Thymus (tissue), 14 donors: ENCODE data around the gene TRUB2. TPM values are rescaled to one million over a fixed set of nuclear protein-coding genes. Genes with fewer than 3 reads are reported as not detected.

Source experiments
- DNase-seq, 9 donors: peaks; one replicate each; pipeline ENCODE4 v3.0.0-alpha.2; 2013; ENCODE audit warnings: low spot score in 9 of 9, low read depth in 6 of 9, missing footprints in 1 of 9
- H3K27ac ChIP-seq, 2 donors: one replicate each; pipeline ENCODE4 v1.5.1; 2013; ENCODE audit warnings: control low read depth in 1 of 2, low read depth in 1 of 2, low read length in 1 of 2, mild to moderate bottlenecking in 1 of 2, moderate library complexity in 1 of 2
- H3K27me3 ChIP-seq, 2 donors: one replicate each; pipeline ENCODE4 v1.5.1; 2013; ENCODE audit warnings: low read length in 1 of 2; ENCODE audit not compliant: control insufficient read depth in 2 of 2, insufficient read depth in 1 of 2
- H3K36me3 ChIP-seq, 2 donors: one replicate each; pipeline ENCODE4 v1.5.1; 2013; ENCODE audit warnings: low read length in 1 of 2, mild to moderate bottlenecking in 1 of 2, moderate library complexity in 1 of 2; ENCODE audit not compliant: control insufficient read depth in 2 of 2, insufficient read depth in 2 of 2
- H3K4me1 ChIP-seq, 2 donors: one replicate each; pipeline ENCODE4 v1.5.1; 2013; ENCODE audit warnings: low read length in 2 of 2; ENCODE audit not compliant: control insufficient read depth in 2 of 2, insufficient read depth in 2 of 2
- H3K4me3 ChIP-seq, 2 donors: one replicate each; pipeline ENCODE4 v1.5.1; 2013; ENCODE audit warnings: low read length in 2 of 2, control low read depth in 1 of 2, mild to moderate bottlenecking in 1 of 2
- H3K9me3 ChIP-seq, 2 donors: one replicate each; pipeline ENCODE4 v1.5.1; 2013; ENCODE audit warnings: low read length in 1 of 2, mild to moderate bottlenecking in 1 of 2; ENCODE audit not compliant: control insufficient read depth in 2 of 2, insufficient read depth in 1 of 2
- WGBS: extraction: QIAGEN DNeasy Blood & Tissue Kit; methylation state at CpG from one replicate; pipeline ENCODE4 v1.1.7; 2013; 5-methylcytosine and 5-hydroxymethylcytosine counted together
- long read RNA-seq, 10 donors: transcript quantifications; one replicate each; lab custom pipeline, GENCODE V29; 2026
- polyA plus RNA-seq: library from polyadenylated mRNA; stranded (reverse); fragments of 200-250 nt; gene quantifications from one replicate; pipeline ENCODE4 v1.2.3, GENCODE V29; 2013
- total RNA-seq: library from RNA; stranded (reverse); fragments of 120-200 nt; gene quantifications from one replicate; pipeline ENCODE4 v1.2.4, GENCODE V29; 2013
- donor health status: healthy.

Gene TRUB2
- total RNA-seq: 20.3 TPM
- polyA plus RNA-seq: 14.9 TPM
- long read RNA-seq, donor 1, full-length matches to known transcripts: 2 of 2 reads
- long read RNA-seq, donor 1, partial matches to known transcripts: 0 of 2 reads
- long read RNA-seq, donor 1, other reads (novel, unspliced or antisense): 0 of 2 reads
- long read RNA-seq, donor 2: 0 reads
- long read RNA-seq, donor 3, full-length matches to known transcripts: 16 of 90 reads
- long read RNA-seq, donor 3, partial matches to known transcripts: 53 of 90 reads
- long read RNA-seq, donor 3, other reads (novel, unspliced or antisense): 21 of 90 reads
- long read RNA-seq, donor 4, full-length matches to known transcripts: 5 of 5 reads
- long read RNA-seq, donor 4, partial matches to known transcripts: 0 of 5 reads
- long read RNA-seq, donor 4, other reads (novel, unspliced or antisense): 0 of 5 reads
- long read RNA-seq, donor 5, full-length matches to known transcripts: 8 of 57 reads
- long read RNA-seq, donor 5, partial matches to known transcripts: 6 of 57 reads
- long read RNA-seq, donor 5, other reads (novel, unspliced or antisense): 43 of 57 reads
- long read RNA-seq, donor 6, full-length matches to known transcripts: 12 of 64 reads
- long read RNA-seq, donor 6, partial matches to known transcripts: 16 of 64 reads
- long read RNA-seq, donor 6, other reads (novel, unspliced or antisense): 36 of 64 reads
- long read RNA-seq, donor 7, full-length matches to known transcripts: 12 of 555 reads
- long read RNA-seq, donor 7, partial matches to known transcripts: 503 of 555 reads
- long read RNA-seq, donor 7, other reads (novel, unspliced or antisense): 40 of 555 reads
- long read RNA-seq, donor 8, full-length matches to known transcripts: 6 of 12 reads
- long read RNA-seq, donor 8, partial matches to known transcripts: 0 of 12 reads
- long read RNA-seq, donor 8, other reads (novel, unspliced or antisense): 6 of 12 reads
- long read RNA-seq, donor 9, full-length matches to known transcripts: 5 of 5 reads
- long read RNA-seq, donor 9, partial matches to known transcripts: 0 of 5 reads
- long read RNA-seq, donor 9, other reads (novel, unspliced or antisense): 0 of 5 reads
- long read RNA-seq, donor 10, full-length matches to known transcripts: 7 of 7 reads
- long read RNA-seq, donor 10, partial matches to known transcripts: 0 of 7 reads
- long read RNA-seq, donor 10, other reads (novel, unspliced or antisense): 0 of 7 reads

- H3K27ac ChIP-seq: peak within 1 kb of the TSS; percentile 96 to 97
- peaks cover 0 to 4% of the 10 kb centered on the region in 2 donors for H3K9me3 ChIP-seq
- peaks cover 13 to 14% of the 10 kb centered on the region in 2 donors for H3K4me1 ChIP-seq
- under 1% methylated on average over 83 of the region's 83 CpGs for WGBS
- H3K4me3 ChIP-seq: peak within 1 kb of the TSS; percentile 69 to 70
- peaks cover 12 to 14% of the 10 kb centered on the region in 2 donors for H3K36me3 ChIP-seq
- DNase-seq: peak; percentile 91 to 98 (median 93)
- H3K27me3 ChIP-seq: no peaks in the 10 kb centered on the region
Measured at GRCh38 chr9:128322404-128323211, at the start of gene TRUB2, which contains the start of gene COQ4. TRUB2 (minus strand) TSS chr9:128322447; CDS start chr9:128322408, 39 bp downstream. COQ4 (plus strand) TSS chr9:128322839; CDS start chr9:128322859, 20 bp downstream.

- Histone ChIP-seq H3K4me1 (peaks cover 10 to 20% of the 10 kb centered on the region in 2 donors), H3K9me3 (peaks cover 0 to 6% of the 10 kb centered on the region in 2 donors), H3K4me3 (peak overlapping the region; percentile 64 to 95), H3K36me3 (peaks cover 12 to 14% of the 10 kb centered on the region in 2 donors), H3K27ac (peak overlapping the region; percentile 72 to 82), H3K27me3 (no peaks in the 10 kb centered on the region)
- under 1% methylated on average over 10 of the region's 10 CpGs for WGBS
- no peak for DNase-seq
Measured at GRCh38 chr9:128371630-128372117, 49.4 kb upstream of the TRUB2 start.

- Histone ChIP-seq H3K27me3 (no peaks in the 10 kb centered on the region), H3K27ac (peak within 1 kb of the TSS; percentile 90 to 92), H3K4me1 (peaks cover 10 to 20% of the 10 kb centered on the region in 2 donors), H3K4me3 (peak within 1 kb of the TSS; percentile 64 to 95), H3K36me3 (peaks cover 12 to 14% of the 10 kb centered on the region in 2 donors), H3K9me3 (peaks cover 0 to 6% of the 10 kb centered on the region in 2 donors)
- DNase-seq: peak; percentile 92 to 98 (median 97)
- under 1% methylated on average over 55 of the region's 55 CpGs for WGBS
Measured at GRCh38 chr9:128370752-128371629, 48.7 kb upstream of the TRUB2 start, which contains the start of gene URM1. URM1 (plus strand) TSS chr9:128371374; CDS start chr9:128371381, 7 bp downstream.

- Histone ChIP-seq H3K4me3 (peak overlapping the region; percentile 64 to 95), H3K27me3 (no peaks in the 10 kb centered on the region), H3K9me3 (peaks cover 0 to 6% of the 10 kb centered on the region in 2 donors), H3K27ac (peak overlapping the region; percentile 90 to 92), H3K36me3 (peaks cover 8 to 14% of the 10 kb centered on the region in 2 donors), H3K4me1 (peaks cover 14 to 24% of the 10 kb centered on the region in 2 donors)
- no peak for DNase-seq
Measured at GRCh38 chr9:128370367-128370751, 48.1 kb upstream of the TRUB2 start.

GRCh38 chr9:128369024-128369706 is 46.9 kb upstream of the TRUB2 start:
- Histone ChIP-seq H3K36me3 (peaks cover 0 to 5% of the 10 kb centered on the region in 2 donors), H3K4me1 (peaks cover 24 to 35% of the 10 kb centered on the region in 2 donors), H3K27ac (no peak overlapping the region), H3K27me3 (no peaks in the 10 kb centered on the region), H3K9me3 (peaks cover 0 to 6% of the 10 kb centered on the region in 2 donors), H3K4me3 (no peak overlapping the region)
- over 99% methylated on average over 9 of the region's 9 CpGs for WGBS
- no peak for DNase-seq

- WGBS: 91% methylated on average over 4 of the region's 4 CpGs
Measured at GRCh38 chr9:128365525-128365924, 43.3 kb upstream of the TRUB2 start.

GRCh38 chr9:128362774-128363173 is 40.5 kb upstream of the TRUB2 start:
- 96% methylated on average over 3 of the region's 3 CpGs for WGBS
- Histone ChIP-seq H3K27me3 (no peaks in the 10 kb centered on the region), H3K27ac (no peak overlapping the region), H3K9me3 (no peaks in the 10 kb centered on the region), H3K36me3 (peaks cover 4 to 7% of the 10 kb centered on the region in 2 donors), H3K4me3 (no peak overlapping the region), H3K4me1 (peaks cover 13 to 27% of the 10 kb centered on the region in 2 donors)
- no peak for DNase-seq

More at GRCh38 chr9:128365525-128365924, 43.3 kb upstream of the TRUB2 start:
- Histone ChIP-seq H3K9me3 (no peaks in the 10 kb centered on the region), H3K4me3 (peak overlapping the region in 1 of 2 donors; percentile 28), H3K36me3 (no peaks in the 10 kb centered on the region), H3K27me3 (no peaks in the 10 kb centered on the region), H3K4me1 (peaks cover 16 to 31% of the 10 kb centered on the region in 2 donors), H3K27ac (peak overlapping the region in 1 of 2 donors; percentile 76)
- no peak for DNase-seq
